Breast epithelium (tissue), 3 donors: ENCODE measurements around the gene ANKS3.

Experiments
- POLR2A ChIP-seq: fragments of 450-650 bp; IDR thresholded peaks from one replicate; pipeline ENCODE4 v1.6.1; 2016; ENCODE audit warnings: antibody characterized with exemption, mild to moderate bottlenecking, moderate library complexity
- TF ChIP-seq, protein P1 (sequence below), 3 donors: fragments of 450-650 bp; IDR thresholded peaks; one replicate each; pipeline ENCODE4 v1.5.1; 2016 to 2017; ENCODE audit warnings: antibody characterized with exemption in 3 of 3, mild to moderate bottlenecking in 3 of 3, moderate library complexity in 3 of 3

DNA sequence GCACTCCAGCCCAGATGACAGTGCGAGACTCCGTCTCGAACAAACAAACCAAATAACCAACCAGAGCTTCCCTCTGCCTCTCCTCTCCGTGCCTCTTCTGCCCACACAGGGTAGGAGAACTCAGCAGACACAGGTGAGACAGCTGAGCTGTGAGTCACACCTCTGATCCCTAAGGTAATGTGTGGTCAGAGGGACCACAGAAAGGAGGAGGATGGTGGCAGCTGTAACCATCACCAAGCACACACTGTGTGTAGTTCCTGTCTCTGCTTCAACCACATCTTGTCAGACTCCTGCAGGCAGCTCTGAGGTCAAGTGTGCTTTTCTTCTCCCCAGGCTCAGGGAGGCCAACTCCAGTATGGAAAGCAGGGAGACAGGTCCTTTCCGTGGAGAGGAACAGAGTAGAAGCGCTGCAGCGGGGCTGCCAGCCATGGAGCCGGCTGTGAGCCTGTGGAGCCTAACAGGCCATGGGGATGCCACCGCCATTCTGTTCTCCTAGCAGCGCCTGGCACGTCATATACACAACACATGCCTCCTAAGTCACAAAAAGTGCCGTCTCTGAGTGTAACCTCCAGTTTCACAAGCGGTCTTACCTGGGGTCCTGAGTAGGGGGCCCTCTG is 33.6 kb downstream of the ANKS3 start:
- no peak for TF ChIP-seq POLR2A
- TF ChIP-seq, protein P1, sequence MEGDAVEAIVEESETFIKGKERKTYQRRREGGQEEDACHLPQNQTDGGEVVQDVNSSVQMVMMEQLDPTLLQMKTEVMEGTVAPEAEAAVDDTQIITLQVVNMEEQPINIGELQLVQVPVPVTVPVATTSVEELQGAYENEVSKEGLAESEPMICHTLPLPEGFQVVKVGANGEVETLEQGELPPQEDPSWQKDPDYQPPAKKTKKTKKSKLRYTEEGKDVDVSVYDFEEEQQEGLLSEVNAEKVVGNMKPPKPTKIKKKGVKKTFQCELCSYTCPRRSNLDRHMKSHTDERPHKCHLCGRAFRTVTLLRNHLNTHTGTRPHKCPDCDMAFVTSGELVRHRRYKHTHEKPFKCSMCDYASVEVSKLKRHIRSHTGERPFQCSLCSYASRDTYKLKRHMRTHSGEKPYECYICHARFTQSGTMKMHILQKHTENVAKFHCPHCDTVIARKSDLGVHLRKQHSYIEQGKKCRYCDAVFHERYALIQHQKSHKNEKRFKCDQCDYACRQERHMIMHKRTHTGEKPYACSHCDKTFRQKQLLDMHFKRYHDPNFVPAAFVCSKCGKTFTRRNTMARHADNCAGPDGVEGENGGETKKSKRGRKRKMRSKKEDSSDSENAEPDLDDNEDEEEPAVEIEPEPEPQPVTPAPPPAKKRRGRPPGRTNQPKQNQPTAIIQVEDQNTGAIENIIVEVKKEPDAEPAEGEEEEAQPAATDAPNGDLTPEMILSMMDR (IDR thresholded peaks at IDR 0.05), result no peak
